ENCODE results near the gene PLCH2.

The PLCH2 gene

DNA sequence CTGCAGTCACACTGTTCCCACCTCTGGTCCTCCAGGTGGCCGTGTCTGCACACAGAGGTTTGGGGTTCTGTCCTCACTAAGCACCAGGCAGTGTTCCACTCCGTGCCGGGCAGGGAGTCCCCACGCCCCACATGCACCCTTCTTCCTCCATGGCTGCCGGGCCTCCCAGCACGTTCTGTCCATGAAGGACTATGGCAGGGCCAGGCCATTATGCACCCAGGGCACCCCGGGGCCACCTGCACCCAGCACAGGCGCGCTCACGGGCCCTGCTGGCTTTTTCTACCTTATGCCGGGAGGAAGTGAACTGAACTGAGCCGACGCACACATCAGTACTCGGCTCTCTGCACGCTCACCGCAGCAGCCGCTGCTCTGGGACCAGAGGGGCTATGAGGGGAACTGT, 40.0 kb downstream of the PLCH2 start:
- no peak for DNase-seq

DNA sequence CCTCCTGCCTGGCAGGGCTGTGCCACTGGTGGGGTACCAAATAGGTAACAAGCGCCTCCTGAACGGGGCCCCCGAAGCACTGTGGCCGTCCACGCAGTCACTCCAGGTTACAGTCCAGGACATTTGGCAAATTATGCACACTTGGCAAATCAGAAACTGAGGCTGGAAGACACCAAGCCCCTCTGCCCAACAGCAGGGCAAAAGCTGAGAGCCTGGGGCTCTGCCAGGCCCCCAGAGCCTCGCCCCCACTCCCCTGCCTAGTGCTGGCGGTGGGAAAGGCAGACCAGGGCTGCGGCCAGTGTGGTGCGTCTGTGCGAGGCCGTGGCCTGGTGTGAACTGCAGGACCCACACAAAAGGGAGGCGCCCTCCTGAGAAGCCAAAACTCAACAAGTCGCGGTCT, 40.9 kb downstream of the PLCH2 start:
- DNase-seq, result no peak

DNA sequence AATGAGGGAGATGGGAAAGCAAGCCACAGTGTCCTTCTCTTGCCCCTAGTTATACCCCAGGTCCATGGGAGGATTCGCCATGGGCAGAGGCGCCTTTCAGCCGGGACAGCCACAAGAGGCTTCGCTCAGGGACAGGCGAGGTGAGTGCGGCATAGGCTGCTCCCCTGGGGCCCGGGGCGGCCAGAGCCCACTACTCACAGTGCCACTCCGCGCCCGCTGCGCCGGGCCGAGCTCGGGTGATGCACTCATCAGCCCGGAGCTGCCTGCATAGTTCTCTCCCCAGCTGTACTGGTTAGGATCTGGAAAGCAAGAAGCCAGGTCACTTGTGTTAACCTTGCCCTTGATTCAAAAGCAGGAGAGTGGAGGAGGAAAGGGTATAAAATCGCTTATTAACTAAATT, 41.9 kb downstream of the PLCH2 start:
- DNase-seq, result no peak

GRCh38 chr1:2518528-2518927, 42.4 kb downstream of the PLCH2 start:
- no peak for DNase-seq

GRCh38 chr1:2519029-2519685, 43.1 kb downstream of the PLCH2 start:
- no peak for DNase-seq

GRCh38 chr1:2519729-2520128, 43.6 kb downstream of the PLCH2 start:
- no peak for DNase-seq

GRCh38 chr1:2520206-2520605, 44.1 kb downstream of the PLCH2 start:
- no peak for DNase-seq

DNA sequence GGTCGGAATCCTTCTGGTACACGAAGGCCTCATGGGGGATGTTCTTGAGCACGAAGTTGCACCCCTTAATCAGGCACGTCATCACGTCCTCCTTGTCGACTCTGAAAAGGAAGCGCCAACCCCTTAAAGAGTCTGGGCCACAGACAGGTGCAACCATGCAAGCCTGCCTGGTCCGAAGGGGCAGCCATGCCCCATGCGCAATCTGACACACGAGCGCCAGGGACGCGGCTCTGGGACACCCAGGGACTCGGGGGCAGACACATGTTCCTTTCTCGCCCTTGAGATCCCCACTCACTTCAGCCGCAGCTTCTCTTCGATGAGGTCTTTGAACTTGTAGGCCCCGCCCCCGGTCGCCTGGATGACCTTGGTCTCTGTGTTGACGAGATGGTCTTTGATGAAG, 44.7 kb downstream of the PLCH2 start:
- no peak for DNase-seq

GRCh38 chr1:2522230-2522629, 46.1 kb downstream of the PLCH2 start:
- no peak for DNase-seq

DNA sequence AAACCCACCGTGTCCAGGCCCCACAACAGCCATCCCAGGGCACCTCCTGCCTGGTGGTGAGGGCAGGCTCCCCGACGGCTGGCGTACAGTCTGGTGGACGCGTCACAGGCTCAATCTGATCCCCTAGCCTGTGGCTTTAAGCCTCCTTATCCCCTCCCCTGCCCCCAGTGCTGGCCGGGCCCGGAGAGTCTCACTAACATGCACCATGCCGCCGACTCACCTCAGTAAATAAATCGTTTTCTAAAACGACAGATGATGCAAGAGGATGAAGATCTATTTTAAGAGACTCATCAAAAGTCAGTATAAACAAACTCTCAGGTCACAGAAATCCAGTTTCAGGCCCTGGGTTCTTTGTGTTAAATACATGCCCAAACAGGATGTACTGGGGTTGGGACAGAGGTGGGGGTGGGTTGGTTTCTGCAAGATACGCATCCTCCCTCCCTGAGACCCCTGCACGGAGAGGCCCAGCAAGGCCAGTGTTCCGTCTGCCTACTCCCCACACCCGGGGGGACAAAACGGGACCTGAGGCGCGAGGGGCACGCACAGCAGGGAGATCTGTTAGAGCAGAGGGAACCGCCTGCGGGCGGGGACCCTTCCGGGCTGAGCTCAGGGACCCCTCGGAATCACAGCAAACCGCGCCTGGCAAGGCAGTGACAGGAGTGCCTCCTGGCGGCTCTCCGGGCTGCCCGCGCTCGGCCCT, 47.3 kb downstream of the PLCH2 start:
- peak; percentile 58 for DNase-seq

GRCh38 chr1:2523891-2524609, 48.0 kb downstream of the PLCH2 start:
- DNase-seq, result no peak

GRCh38 chr1:2525572-2525919, 49.5 kb downstream of the PLCH2 start:
- no peak for DNase-seq

GRCh38 chr1:2525920-2526823, 50.1 kb downstream of the PLCH2 start, which contains the start of gene PANK4:
Gene PANK4 (minus strand): TSS chr1:2526596. CDS start chr1:2526587, 9 bp downstream.
- DNase-seq, result peak; percentile 98

- DNase-seq, result peak; percentile 83
Measured at GRCh38 chr1:2526824-2527555, 50.9 kb downstream of the PLCH2 start.

DNA sequence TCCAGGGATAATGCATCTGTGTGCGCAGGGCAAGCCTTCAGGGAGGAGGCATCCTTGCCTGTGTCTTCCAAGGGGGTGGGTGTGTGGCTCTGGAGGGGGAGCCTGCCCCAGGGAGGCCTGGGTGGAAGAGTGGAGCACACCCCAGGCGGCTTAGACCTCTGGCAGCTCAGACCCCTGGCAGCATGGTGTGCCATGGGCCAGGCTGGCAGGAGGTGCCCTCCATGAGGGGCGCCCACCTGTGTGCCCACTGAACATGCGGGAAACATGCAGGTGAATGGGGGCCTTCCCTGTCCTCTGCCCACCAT, 51.4 kb downstream of the PLCH2 start:
- no peak for DNase-seq

GRCh38 chr1:2528016-2528415, 51.9 kb downstream of the PLCH2 start:
- no peak for DNase-seq

DNA sequence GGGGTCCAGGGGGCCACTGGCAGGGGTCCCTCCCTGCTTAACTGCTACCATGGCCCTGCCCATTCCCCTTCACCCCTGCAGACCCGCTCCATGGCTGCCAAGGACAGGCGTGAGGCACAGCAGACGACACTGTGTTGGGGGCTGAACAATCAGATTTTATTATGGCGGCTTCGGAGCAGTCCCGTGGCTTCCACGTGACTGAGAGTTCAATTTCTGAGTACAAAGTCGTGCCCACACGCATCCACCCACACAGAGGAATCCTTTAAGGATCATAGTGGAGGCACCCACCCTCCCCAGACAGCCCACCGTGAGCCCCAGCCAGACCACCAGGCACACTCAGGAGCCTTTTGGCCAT, 52.5 kb downstream of the PLCH2 start:
- DNase-seq, result no peak

DNA sequence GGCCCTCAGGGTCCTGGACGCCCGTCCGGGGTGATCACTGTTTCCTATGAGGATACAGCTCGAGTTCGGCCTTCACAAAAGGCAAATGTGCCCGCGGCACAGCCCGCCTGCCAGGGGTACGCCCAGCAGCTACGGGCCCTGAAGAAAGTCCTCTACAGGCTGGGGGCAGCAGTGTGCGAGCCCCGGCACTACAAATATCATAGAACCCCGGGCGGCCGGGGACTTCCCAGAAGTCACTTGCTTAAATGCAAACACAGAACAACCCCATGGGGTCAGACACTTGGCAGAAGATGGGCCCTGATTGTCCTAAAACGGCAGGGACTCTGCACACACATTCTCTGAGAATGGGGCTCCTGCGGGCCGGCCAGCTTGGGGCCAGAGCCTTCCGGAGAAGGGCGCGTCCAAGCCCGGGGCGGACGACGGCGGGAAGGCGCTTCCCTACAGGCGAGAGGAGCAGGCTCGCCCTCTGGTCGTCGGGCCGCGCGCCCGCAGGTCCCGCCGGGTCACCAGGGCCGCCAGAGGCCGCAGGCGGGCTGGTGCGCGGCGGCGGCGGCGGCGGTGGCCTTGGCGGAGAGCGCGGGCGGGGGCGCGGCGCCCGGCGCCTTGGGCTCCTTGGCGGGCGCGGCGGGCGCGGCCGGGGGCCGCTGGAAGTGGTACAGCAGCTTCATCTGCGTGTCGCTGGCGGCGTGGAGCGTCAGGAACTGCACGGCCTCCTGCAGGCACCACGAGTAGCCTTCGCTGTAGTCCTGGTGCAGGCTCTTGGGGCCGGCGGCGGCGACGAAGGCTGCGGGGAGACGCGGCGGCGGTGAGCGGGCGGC, 53.1 kb downstream of the PLCH2 start:
- DNase-seq, result no peak

GRCh38 chr1:2529784-2530512, 53.9 kb downstream of the PLCH2 start, which contains the start of gene HES5:
Gene HES5 (minus strand): TSS chr1:2530263. CDS start chr1:2530164, 99 bp downstream.
- DNase-seq, result no peak

- no peak for DNase-seq
Measured at GRCh38 chr1:2530513-2531361, 54.6 kb downstream of the PLCH2 start.

Data from NCI-H82 (cell line).